GM18907 (cell line): ENCODE measurements around the gene CASZ1.

ENCODE experiments used
- ATAC-seq: cut with Tn5 transposase; IDR thresholded peaks from one replicate; pipeline ENCODE4 v1.9.1; 2021; ENCODE audit warnings: mild to moderate bottlenecking, moderate library complexity; ENCODE audit not compliant: unreplicated experiment

CASZ1 gene

GRCh38 chr1:10614377-10615225 lies 181.8 kb downstream of the CASZ1 start:
- no peak for ATAC-seq

GRCh38 chr1:10613861-10614260 lies 182.6 kb downstream of the CASZ1 start:
- no peak for ATAC-seq

- no peak for ATAC-seq
These were observed 183.1 kb downstream of the CASZ1 start for GRCh38 chr1:10613340-10613739.

GRCh38 chr1:10612436-10613160 lies 183.8 kb downstream of the CASZ1 start:
- ATAC-seq: no peak

GRCh38 chr1:10610901-10611600 lies 185.4 kb downstream of the CASZ1 start:
- ATAC-seq: no peak

DNA sequence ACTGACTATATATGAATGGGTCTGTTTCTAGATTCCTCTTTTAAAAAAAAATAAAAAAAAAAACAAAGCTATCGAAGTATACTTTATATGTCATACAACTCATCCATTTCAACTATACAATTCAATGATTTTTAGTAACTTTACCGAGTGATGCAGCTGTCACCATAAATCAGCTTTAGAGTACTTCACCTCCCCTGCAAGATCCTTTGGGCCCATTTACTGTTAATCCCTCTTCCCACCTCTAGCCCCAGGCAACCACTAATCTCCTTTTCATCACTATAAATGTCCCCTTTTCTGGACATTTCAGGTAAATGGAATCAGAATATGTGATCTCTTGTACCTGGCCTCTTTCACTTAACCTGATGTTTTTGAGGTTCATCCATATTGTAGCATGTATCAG lies 187.8 kb downstream of the CASZ1 start:
- ATAC-seq: no peak

- no peak for ATAC-seq
These were observed 189.2 kb downstream of the CASZ1 start for GRCh38 chr1:10607228-10607627.

DNA sequence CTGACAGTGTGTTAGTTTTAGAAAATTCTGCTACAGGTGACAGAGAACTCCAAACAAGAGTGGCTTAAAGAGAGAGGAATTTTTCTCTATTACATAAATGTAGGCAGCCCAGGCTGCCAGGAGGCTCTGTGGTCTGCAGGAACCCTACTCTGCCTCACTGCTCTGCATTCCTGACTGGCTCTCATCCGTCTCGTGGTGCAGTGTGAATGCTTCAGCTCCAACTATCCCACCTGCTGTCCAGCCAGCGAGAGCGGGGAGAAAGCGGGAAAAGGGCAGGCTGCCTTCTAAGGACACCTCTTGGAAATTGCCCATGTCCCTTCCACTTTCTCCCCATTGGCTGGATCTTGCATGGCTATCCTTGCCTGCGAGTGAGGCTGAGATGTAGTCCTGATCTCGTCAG lies 190.4 kb downstream of the CASZ1 start:
- no peak for ATAC-seq

GRCh38 chr1:10604966-10605365 lies 191.5 kb downstream of the CASZ1 start:
- ATAC-seq: no peak

- no peak for ATAC-seq
These were observed 193.5 kb downstream of the CASZ1 start for GRCh38 chr1:10602936-10603335.

DNA sequence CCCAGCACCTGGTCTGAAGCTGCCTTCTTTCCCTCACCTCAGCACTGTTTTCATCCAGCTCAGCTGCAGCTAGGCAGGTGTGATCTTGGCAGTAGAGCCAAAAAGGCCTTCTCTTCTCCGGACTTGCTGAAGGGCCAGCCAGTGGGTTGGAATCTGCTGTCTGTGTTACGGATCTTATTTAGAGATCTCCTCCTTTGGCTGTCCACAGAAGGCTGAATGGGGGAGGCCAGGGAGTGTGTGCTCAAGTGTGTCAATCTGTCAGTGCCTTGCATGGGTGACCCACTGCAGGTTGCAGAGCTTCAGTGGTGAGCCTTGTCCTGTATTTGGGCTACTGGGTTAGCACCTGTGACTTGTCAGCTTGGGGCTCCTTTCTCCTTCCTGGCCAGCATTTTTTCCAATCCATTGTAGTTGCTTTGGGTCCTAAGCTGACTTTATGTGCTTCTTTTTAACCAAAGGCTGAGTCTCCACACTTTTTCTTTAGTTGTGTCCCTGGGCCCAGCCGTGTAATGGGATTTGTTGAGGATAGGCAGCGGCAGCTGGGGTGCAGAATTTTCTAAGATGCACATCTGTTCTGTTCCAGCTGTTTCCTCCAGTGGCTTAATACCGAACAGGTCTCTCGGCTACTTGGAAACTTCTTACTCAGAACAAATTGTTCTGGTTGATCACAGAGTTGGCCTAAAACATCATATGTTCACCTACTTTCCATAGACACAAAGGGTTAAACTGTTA lies 194.9 kb downstream of the CASZ1 start:
- ATAC-seq: no peak

DNA sequence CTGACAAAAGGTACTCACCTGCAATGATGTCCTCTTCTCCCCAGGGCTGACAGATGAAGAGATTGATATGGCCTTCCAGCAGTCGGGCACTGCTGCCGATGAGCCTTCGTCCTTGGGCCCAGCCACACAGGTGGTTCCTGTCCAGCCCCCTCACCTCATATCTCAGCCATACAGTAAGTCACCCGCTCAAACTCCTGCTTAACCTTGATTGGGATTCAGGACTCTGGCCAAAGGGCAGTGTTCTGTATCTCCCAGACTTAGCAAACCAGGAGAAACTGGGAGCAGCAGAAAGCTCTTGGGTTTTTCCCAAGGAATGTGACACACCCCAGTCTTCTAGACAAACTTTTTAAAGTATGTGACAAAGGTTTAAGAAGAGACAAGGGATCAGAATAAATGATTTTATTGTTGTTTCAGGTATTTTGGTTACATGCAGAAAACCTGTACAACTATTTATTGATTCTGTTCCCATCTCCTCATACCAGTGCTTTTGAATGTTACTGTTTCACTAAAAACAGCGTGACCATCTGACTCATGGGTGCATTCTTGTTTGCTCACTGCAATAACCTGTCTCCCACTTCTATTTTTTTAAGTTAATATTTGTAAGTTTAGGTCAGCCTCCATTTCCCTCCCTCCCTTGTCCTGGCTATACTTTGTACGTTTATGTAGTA lies 197.1 kb downstream of the CASZ1 start:
- no peak for ATAC-seq

GRCh38 chr1:10598389-10598702 lies 198.1 kb downstream of the CASZ1 start:
- ATAC-seq: no peak

- ATAC-seq: no peak
These were observed 198.7 kb downstream of the CASZ1 start for GRCh38 chr1:10597492-10598388.

- ATAC-seq: no peak
These were observed 199.7 kb downstream of the CASZ1 start for GRCh38 chr1:10596780-10597179.

DNA sequence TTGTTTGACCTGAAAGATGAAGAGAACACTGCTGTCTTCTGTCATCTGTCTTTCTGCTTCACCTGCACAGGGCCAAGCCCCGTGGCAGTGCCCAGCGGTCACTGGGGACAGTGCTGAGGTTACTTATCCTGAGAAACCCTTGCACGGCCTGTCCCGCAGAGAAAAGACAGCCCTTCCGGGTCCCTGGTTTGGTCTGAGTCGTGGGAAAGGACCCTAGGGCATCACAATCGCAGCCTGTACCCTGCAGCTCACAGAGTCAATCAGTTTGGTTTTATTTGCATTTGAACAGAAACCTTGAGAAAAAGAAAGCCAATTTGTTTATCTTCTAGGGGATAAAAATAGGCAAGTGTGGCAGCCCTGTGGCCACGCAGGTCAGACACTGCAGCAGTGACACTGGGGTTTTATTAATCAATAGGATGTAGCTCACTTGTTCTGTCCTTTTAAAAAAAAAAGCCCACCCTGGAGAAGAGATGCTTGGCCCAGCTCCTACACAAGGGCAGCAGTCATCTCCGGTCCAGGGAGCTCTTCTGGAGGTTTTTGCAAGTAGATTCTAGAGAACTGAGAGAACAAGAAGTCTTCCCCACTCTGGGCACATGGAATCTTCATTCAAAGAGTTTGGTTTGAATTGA lies 201.7 kb downstream of the CASZ1 start:
- ATAC-seq: no peak

GRCh38 chr1:10593750-10594149 lies 202.7 kb downstream of the CASZ1 start:
- no peak for ATAC-seq

DNA sequence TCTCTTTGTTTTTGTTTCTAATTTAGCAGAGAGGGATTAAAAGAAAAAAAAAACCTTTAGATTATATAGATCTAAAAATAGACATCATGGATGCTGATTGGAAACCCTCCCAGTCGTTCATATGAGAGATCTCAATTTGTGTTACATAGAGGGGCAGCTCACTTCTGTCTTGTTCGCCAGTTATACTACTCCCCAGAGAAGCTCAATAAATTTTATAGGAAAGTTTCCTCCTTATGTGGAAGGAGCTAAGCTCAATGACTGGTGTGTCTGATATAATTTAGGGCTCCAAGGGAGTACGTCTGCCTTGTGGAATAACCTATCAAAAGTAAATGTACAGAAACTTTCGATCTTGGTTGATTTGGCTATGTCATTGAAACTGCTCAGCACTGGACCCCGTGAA lies 204.1 kb downstream of the CASZ1 start:
- no peak for ATAC-seq

GRCh38 chr1:10591010-10591409 lies 205.4 kb downstream of the CASZ1 start:
- no peak for ATAC-seq
